K562 (cell line): Measurements from ENCODE around the gene PLAGL1. TPM values are rescaled to one million over a fixed set of nuclear protein-coding genes. Genes with fewer than 3 reads are reported as not detected.
A peak's percentile ranks its signal among the peaks of the same experiment; 100 is the strongest.
"Not testable (repeated sequence)": the region's sequence is repeated elsewhere in the genome, so short reads cannot be mapped to it uniquely, and the experiment has no call there.

ENCODE experiments used
- ATAC-seq: fragments of 200-7000 bp; cut with Tn5 transposase; 3 replicates; pipeline ENCODE4 v1.9.1; 2020; ENCODE audit warnings: moderate library complexity
- BruUV-seq: library from RNA; stranded (reverse); fragments of 400-500 nt; replicated peaks from 2 replicates; lab custom pipeline; 2021; lab: Mats Ljungman, UMichigan
- CTCF ChIA-PET: fragments of 300-600 bp; formaldehyde crosslinking; extraction: SDS; loops from one replicate; lab custom pipeline; 2021; ENCODE audit warnings: low intra/inter-chr PET ratio; lab: Yijun Ruan, JAX
- POLR2A ChIA-PET: fragments of 300-600, 350-650 bp; sonication (Branson Sonifier 250); formaldehyde crosslinking; extraction: SDS; loops from one replicate; lab custom pipeline; 2021; ENCODE audit warnings: antibody characterized with exemption, inconsistent platforms; lab: Yijun Ruan, JAX
- DNase-seq, 4 experiments: peaks; one replicate each; pipeline versions ENCODE4 v3.0.0 to v3.0.0-alpha.2; 2011 to 2018; ENCODE audit warnings: low spot score in 3 of 4, mixed read lengths in 3 of 4; ENCODE audit errors: extremely low read depth in 1 of 4
- FAIRE-seq: peaks from 2 replicates; lab custom pipeline; 2011; peaks lifted over from hg19 to GRCh38; lab: Jason Lieb, UNC
- H2AFZ ChIP-seq: 2 replicates; pipeline ENCODE4 v1.6.0; 2011; ENCODE audit warnings: low read depth, low read length, control low read depth, inconsistent platforms
- H3K27ac ChIP-seq: fragments of 200-600 bp; 3 replicates; pipeline ENCODE4 v1.8.0; 2011; ENCODE audit warnings: low read depth, mild to moderate bottlenecking, control low read depth, inconsistent platforms, low read length, moderate library complexity, mixed read lengths; ENCODE audit errors: extremely low read depth
- H3K27me3 ChIP-seq, 2 experiments: fragments of 300-600 bp in 1 of 2; 2 replicates in 1 of 2; 3 replicates in 1 of 2; pipeline versions ENCODE4 v1.6.0 to v1.8.0; 2011; ENCODE audit warnings: inconsistent platforms in 2 of 2, low read length in 2 of 2, mild to moderate bottlenecking in 1 of 2, mixed read lengths in 1 of 2, moderate library complexity in 1 of 2; ENCODE audit not compliant: control insufficient read depth in 2 of 2, insufficient read depth in 2 of 2
- H3K36me3 ChIP-seq: fragments of 300-600 bp; 3 replicates; pipeline ENCODE4 v1.8.0; 2011; ENCODE audit warnings: mild to moderate bottlenecking, low read length, inconsistent platforms; ENCODE audit not compliant: control insufficient read depth, insufficient read depth
- H3K4me1 ChIP-seq, 2 experiments: fragments of 200-600 bp in 1 of 2; replicated peaks in 1 of 2; 2 replicates in 1 of 2; 3 replicates in 1 of 2; pipeline versions ENCODE4 v1.5.1 to v1.8.0; 2011; ENCODE audit warnings: inconsistent platforms in 2 of 2, low read length in 2 of 2, mild to moderate bottlenecking in 1 of 2, mixed read lengths in 1 of 2, moderate library complexity in 1 of 2; ENCODE audit not compliant: control insufficient read depth in 2 of 2, insufficient read depth in 2 of 2
- H3K4me2 ChIP-seq: 2 replicates; pipeline ENCODE4 v1.6.1; 2011; ENCODE audit warnings: low read length, control low read depth, inconsistent platforms, mixed read lengths; ENCODE audit not compliant: insufficient read depth
- H3K4me3 ChIP-seq: fragments of 200-600 bp; sonication (generic), shearing (Covaris generic); 2 replicates; pipeline ENCODE4 v1.5.1; 2016; ENCODE audit warnings: control low read depth, inconsistent platforms
- H3K79me2 ChIP-seq: fragments of 200-600 bp; 3 replicates; pipeline ENCODE4 v1.8.0; 2011; ENCODE audit warnings: low read length, inconsistent platforms; ENCODE audit not compliant: control insufficient read depth, insufficient read depth
- H3K9ac ChIP-seq, 2 experiments: 2 replicates each; pipeline versions ENCODE4 v1.6.0 to v1.6.1; 2011; ENCODE audit warnings: low read depth in 2 of 2, low read length in 2 of 2, control low read depth in 1 of 2, inconsistent platforms in 1 of 2, mild to moderate bottlenecking in 1 of 2, mixed read lengths in 1 of 2; ENCODE audit not compliant: insufficient read depth in 1 of 2
- H3K9me1 ChIP-seq: one replicate; pipeline ENCODE4 v1.6.0; 2011; ENCODE audit warnings: inconsistent platforms, mild to moderate bottlenecking, low read length, moderate library complexity; ENCODE audit not compliant: control insufficient read depth, insufficient read depth
- H3K9me3 ChIP-seq: replicated peaks from 2 replicates; pipeline ENCODE4 v1.5.1; 2011; ENCODE audit warnings: low read depth, low read length, inconsistent platforms; ENCODE audit not compliant: control insufficient read depth, insufficient read depth
- H4K20me1 ChIP-seq: replicated peaks from 2 replicates; pipeline ENCODE4 v1.6.1; 2011; ENCODE audit warnings: low read length, inconsistent platforms, mixed read lengths; ENCODE audit not compliant: control insufficient read depth, insufficient read depth
- ZBTB1 ChIP-seq: sonication (generic); formaldehyde crosslinking; IDR thresholded peaks from 2 replicates; pipeline ENCODE4 v1.8.1; 2023; ENCODE audit warnings: missing genetic modification reagents, low read depth, mild to moderate bottlenecking, borderline replicate concordance
- ZBTB2 ChIP-seq: fragments of 450-650 bp; IDR thresholded peaks from 2 replicates; pipeline ENCODE4 v1.6.1; 2016; ENCODE audit warnings: antibody characterized with exemption
- ZNF398 ChIP-seq: fragments of 250-450 bp; sonication (Bioruptor Pico); IDR thresholded peaks from 2 replicates; pipeline ENCODE4 v1.8.0; 2021; ENCODE audit warnings: moderate library complexity, mild to moderate bottlenecking, inconsistent platforms
- ZNF583 ChIP-seq: fragments of 250-450 bp; sonication (Bioruptor Pico); IDR thresholded peaks from 2 replicates; pipeline ENCODE4 v1.4.0; 2020
- ZNF766 ChIP-seq: fragments of 200-800 bp; sonication (Bioruptor generic); conservative IDR thresholded peaks from 2 replicates; pipeline ENCODE4 v1.6.1; 2016; ENCODE audit warnings: missing genetic modification characterization, missing compliant biosample characterization
- WGBS: fragments of 100-300 bp; shearing (Covaris generic); methylation state at CpG from one replicate; pipeline ENCODE4 v1.1.6; 2016; ENCODE audit warnings: low coverage, mixed read lengths; ENCODE audit not compliant: insufficient coverage; ENCODE audit errors: missing lambda C conversion rate; 5-methylcytosine and 5-hydroxymethylcytosine counted together
- in situ Hi-C: fragments of 300-500 bp; cut with MboI; formaldehyde crosslinking; loops from 4 replicates; pipeline ENCODE4 v1.15.0; 2018; ENCODE audit warnings: inconsistent platforms, mixed read lengths
- intact Hi-C: fragments of 100-400 bp; cut with micrococcal nuclease; formaldehyde crosslinking; loops from 2 replicates; pipeline ENCODE4 v1.14.2; 2022
- polyA plus RNA-seq, 8 experiments: library from polyadenylated mRNA; depleted of rRNA in 4 of 8; stranded (reverse) in 5 of 8; unstranded in 3 of 8; fragments of >200 nt; fragmentation: Nextera tagmentation in 2 of 8; fragmentation: Illumina TruSeq in 1 of 8; extraction: Ambion mirVana in 2 of 8; extraction: Trizol in 1 of 8; gene quantifications; 2 replicates each; pipeline versions ENCODE4 v1.2.1 to v1.2.3, GENCODE V29; 2011 to 2014; ENCODE audit warnings: inconsistent platforms in 1 of 8, missing spikeins in 1 of 8
- total RNA-seq, 7 experiments: library from RNA; depleted of rRNA in 6 of 7; stranded (reverse); fragments of >200 nt in 6 of 7; fragmentation: Illumina TruSeq in 2 of 7; extraction: Trizol in 2 of 7; gene quantifications; 2 replicates each; pipeline versions ENCODE4 v1.2.1 to v1.2.3, GENCODE V29; 2011 to 2021; ENCODE audit warnings: low replicate concordance in 1 of 7
- TF ChIP-seq, protein P1 (sequence below): fragments of 450-650 bp; IDR thresholded peaks from 2 replicates; pipeline ENCODE4 v1.6.1; 2016; ENCODE audit warnings: borderline replicate concordance

PLAGL1 gene
- total and polyA plus RNA-seq, 9 of the 15 experiments (the other 6 are each of a cell fraction or from before 2014, with no cell fraction given), result 4.9 to 29.6 (median 13.2) TPM

DNA sequence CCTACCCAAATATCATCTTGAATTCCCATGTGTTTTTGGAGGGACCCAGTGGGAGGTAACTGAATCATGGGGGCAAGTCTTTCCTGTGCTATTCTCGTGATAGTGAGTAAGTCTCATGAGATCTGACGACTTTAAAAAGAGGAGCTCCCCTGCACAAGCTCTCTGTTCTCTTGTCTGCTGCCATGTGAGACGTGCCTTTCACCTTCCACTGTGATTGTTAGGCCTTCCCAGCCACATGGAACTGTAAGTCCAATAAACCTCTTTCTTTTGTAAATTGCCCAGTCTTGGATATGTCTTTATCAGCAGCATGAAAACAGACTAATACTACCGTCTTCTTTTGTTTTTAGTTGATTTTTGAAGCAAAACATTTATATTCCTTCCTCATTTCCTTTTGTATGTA, 91.0 kb downstream of the PLAGL1 start:
- H3K9ac ChIP-seq, CTCF ChIA-PET, BruUV-seq, DNase-seq, H3K9me3 ChIP-seq, H3K4me2 ChIP-seq, H4K20me1 ChIP-seq, H3K27ac ChIP-seq, H3K9me1 ChIP-seq, H3K4me3 ChIP-seq, in situ Hi-C loops, H3K79me2 ChIP-seq, H2AFZ ChIP-seq, H3K4me1 ChIP-seq, POLR2A ChIA-PET, FAIRE-seq, ATAC-seq, H3K27me3 ChIP-seq, intact Hi-C loops, H3K36me3 ChIP-seq: not testable (repeated sequence)
- 7% methylated on average over 4 of the region's 4 CpGs for WGBS
- TF ChIP-seq ZNF766 (CRISPR knock-in tag), result peak; percentile 51; the same call in 1 of the 2 replicates

GRCh38 chr6:143912671-143913070, 95.4 kb downstream of the PLAGL1 start:
- no peaks in the 10 kb centered on the region for H3K9me3 ChIP-seq
- TF ChIP-seq ZNF583, result no peak
- no peak for TF ChIP-seq ZBTB1 (CRISPR knock-in tag)
- TF ChIP-seq, protein P1, sequence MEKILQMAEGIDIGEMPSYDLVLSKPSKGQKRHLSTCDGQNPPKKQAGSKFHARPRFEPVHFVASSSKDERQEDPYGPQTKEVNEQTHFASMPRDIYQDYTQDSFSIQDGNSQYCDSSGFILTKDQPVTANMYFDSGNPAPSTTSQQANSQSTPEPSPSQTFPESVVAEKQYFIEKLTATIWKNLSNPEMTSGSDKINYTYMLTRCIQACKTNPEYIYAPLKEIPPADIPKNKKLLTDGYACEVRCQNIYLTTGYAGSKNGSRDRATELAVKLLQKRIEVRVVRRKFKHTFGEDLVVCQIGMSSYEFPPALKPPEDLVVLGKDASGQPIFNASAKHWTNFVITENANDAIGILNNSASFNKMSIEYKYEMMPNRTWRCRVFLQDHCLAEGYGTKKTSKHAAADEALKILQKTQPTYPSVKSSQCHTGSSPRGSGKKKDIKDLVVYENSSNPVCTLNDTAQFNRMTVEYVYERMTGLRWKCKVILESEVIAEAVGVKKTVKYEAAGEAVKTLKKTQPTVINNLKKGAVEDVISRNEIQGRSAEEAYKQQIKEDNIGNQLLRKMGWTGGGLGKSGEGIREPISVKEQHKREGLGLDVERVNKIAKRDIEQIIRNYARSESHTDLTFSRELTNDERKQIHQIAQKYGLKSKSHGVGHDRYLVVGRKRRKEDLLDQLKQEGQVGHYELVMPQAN, result no peak
- no peak for TF ChIP-seq ZNF398 (CRISPR knock-in tag)
- no peak for TF ChIP-seq ZBTB2
- no peak for DNase-seq
- H3K79me2 ChIP-seq, result no peaks in the 10 kb centered on the region
- H3K4me2 ChIP-seq, result no peak overlapping the region
- WGBS, result 0% methylated on average over 1 of the region's 1 CpG
- no peak overlapping the region for H3K27ac ChIP-seq
- CTCF ChIA-PET, result no interaction called here
- no TSS peak for BruUV-seq
- no peak overlapping the region for H2AFZ ChIP-seq
- POLR2A ChIA-PET, result interaction anchor here (0.8 kb wide), 1 partner anchor 10 kb away, joined by 3 read pairs; no protein-coding TSS in a partner anchor
- H3K9ac ChIP-seq, result no peak overlapping the region
- no peaks in the 10 kb centered on the region for H3K4me1 ChIP-seq
- H3K4me3 ChIP-seq, result no peak overlapping the region
- no peak for FAIRE-seq
- in situ Hi-C loops (no loop called here), intact Hi-C loops (no loop called here)
- H4K20me1 ChIP-seq, result no peaks in the 10 kb centered on the region
- no peak for ATAC-seq
- peaks cover 0 to 5% of the 10 kb centered on the region in 2 experiments; a peak in 1 of 5 replicates for H3K27me3 ChIP-seq
- no peaks in the 10 kb centered on the region for H3K36me3 ChIP-seq
- no peaks in the 10 kb centered on the region for H3K9me1 ChIP-seq
